OCI-LY1 (cell line): Measurements from ENCODE around the gene TBX5.

Experiments used
- CTCF ChIP-seq: fragments of 200-600 bp; sonication (generic), shearing (Covaris generic); IDR thresholded peaks from 2 replicates; pipeline ENCODE4 v1.5.1; 2017; ENCODE audit warnings: mild to moderate bottlenecking, antibody characterized with exemption, low read length, moderate library complexity, mixed read lengths
- EZH2 ChIP-seq: fragments of 200-600 bp; sonication (generic), shearing (Covaris generic); IDR thresholded peaks from 2 replicates; pipeline ENCODE4 v1.8.0; 2017; ENCODE audit warnings: borderline replicate concordance, mixed run types, mild to moderate bottlenecking, antibody characterized with exemption, low read length, moderate library complexity, mixed read lengths

GRCh38 chr12:114404083-114404925 is 1.6 kb downstream of the TBX5 start:
- TF ChIP-seq CTCF, result no peak
- no peak for TF ChIP-seq EZH2
